ENCODE data around the gene NAV1. TPM values are rescaled to one million over a fixed set of nuclear protein-coding genes. Genes with fewer than 3 reads are reported as not detected.

NAV1 gene
- total RNA-seq, 1 experiment from 2014 or later = 45.3 TPM

- peaks cover 8% of the 10 kb centered on the region for H3K4me1 ChIP-seq (replicated peaks; ENCODE audit: insufficient read depth)
- intact Hi-C loops (cut with micrococcal nuclease; ENCODE audit: unreplicated experiment) = no loop called here
- no peak for DNase-seq
- no peak overlapping the region for H2AFZ ChIP-seq
- no TSS peak for BruUV-seq (replicated peaks)
- H3K27me3 ChIP-seq (ENCODE audit: insufficient read depth, low read depth) = no peaks in the 10 kb centered on the region
- no peak overlapping the region for H3K27ac ChIP-seq
- H3F3A ChIP-seq (ENCODE audit: insufficient read depth, low read depth) = peaks cover 19% of the 10 kb centered on the region
- no peak overlapping the region for H3K4me2 ChIP-seq
- POLR2A ChIA-PET (ENCODE audit: unreplicated experiment) = interaction anchor here (0.6 kb wide), 1 partner anchor 125 kb away, joined by 4 read pairs; no protein-coding TSS in a partner anchor
- no peak for TF ChIP-seq EZH2 (IDR thresholded peaks at IDR 0.05; ENCODE audit: low read depth)
- no peak for TF ChIP-seq CTCF (conservative IDR thresholded peaks at IDR 0.05)
- no peaks in the 10 kb centered on the region for H3K79me2 ChIP-seq (ENCODE audit: low read depth)
- no peaks in the 10 kb centered on the region for H3K9me3 ChIP-seq (ENCODE audit: insufficient read depth, low read depth)
- CTCF ChIA-PET = interaction anchor here (0.6 kb wide), 1 partner anchor 20 kb away, joined by 3 read pairs; no protein-coding TSS in a partner anchor
- no peaks in the 10 kb centered on the region for H4K20me1 ChIP-seq (ENCODE audit: insufficient read depth)
- no peaks in the 10 kb centered on the region for H3K36me3 ChIP-seq (ENCODE audit: low read depth)
- no peak overlapping the region for H3K4me3 ChIP-seq
- H3K9me2 ChIP-seq (ENCODE audit: insufficient read depth) = no peaks in the 10 kb centered on the region
Measured at GRCh38 chr1:201500670-201501120, 38.2 kb upstream of the NAV1 start.

DNA sequence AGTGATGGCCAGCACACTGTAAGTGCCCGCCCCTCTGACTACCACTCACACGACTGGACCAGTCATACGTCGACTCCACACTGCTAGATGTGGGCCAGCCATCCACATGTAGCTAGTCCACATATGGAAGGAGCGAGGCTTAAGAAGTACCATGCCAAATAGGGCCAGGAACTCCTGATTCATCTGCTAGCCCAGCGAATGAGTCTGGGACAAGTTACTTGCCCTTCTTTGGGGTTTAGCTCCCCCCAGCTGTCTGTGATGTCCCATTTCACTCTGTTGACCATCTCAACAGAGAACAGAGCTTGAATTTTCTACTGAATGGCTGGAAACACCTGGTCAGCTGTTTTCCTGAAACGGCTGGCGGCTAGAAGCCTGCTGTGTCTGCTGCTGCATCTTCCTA is 37.8 kb upstream of the NAV1 start:
- CTCF ChIA-PET = no interaction called here
- Histone ChIP-seq H3K9me2 (ENCODE audit: insufficient read depth) (no peaks in the 10 kb centered on the region), H3K36me3 (ENCODE audit: low read depth) (no peaks in the 10 kb centered on the region), H3K27ac (no peak overlapping the region), H3F3A (ENCODE audit: insufficient read depth, low read depth) (peaks cover 23% of the 10 kb centered on the region), H3K9me3 (ENCODE audit: insufficient read depth, low read depth) (no peaks in the 10 kb centered on the region), H3K27me3 (ENCODE audit: insufficient read depth, low read depth) (no peaks in the 10 kb centered on the region), H2AFZ (no peak overlapping the region), H3K4me2 (no peak overlapping the region), H3K4me3 (no peak overlapping the region), H3K79me2 (ENCODE audit: low read depth) (no peaks in the 10 kb centered on the region), H4K20me1 (ENCODE audit: insufficient read depth) (no peaks in the 10 kb centered on the region), H3K4me1 (replicated peaks; ENCODE audit: insufficient read depth) (peaks cover 12% of the 10 kb centered on the region)
- intact Hi-C loops (cut with micrococcal nuclease; ENCODE audit: unreplicated experiment) = no loop called here
- POLR2A ChIA-PET (ENCODE audit: unreplicated experiment) = interaction anchor here (0.6 kb wide), 1 partner anchor 126 kb away, joined by 4 read pairs; no protein-coding TSS in a partner anchor
- BruUV-seq (replicated peaks) = no TSS peak
- no peak for DNase-seq
- no peak for TF ChIP-seq EZH2 (IDR thresholded peaks at IDR 0.05; ENCODE audit: low read depth)
- no peak for TF ChIP-seq CTCF (conservative IDR thresholded peaks at IDR 0.05)

GRCh38 chr1:201501812-201502510 is 37.0 kb upstream of the NAV1 start:
- peak in 1 of 2 experiments; percentile 27 for DNase-seq
- TF ChIP-seq EZH2 (IDR thresholded peaks at IDR 0.05; ENCODE audit: low read depth) (no peak), CTCF (conservative IDR thresholded peaks at IDR 0.05) (no peak)
- Histone ChIP-seq H3F3A (ENCODE audit: insufficient read depth, low read depth) (peaks cover 30% of the 10 kb centered on the region), H2AFZ (no peak overlapping the region), H3K27me3 (ENCODE audit: insufficient read depth, low read depth) (no peaks in the 10 kb centered on the region), H3K4me1 (replicated peaks; ENCODE audit: insufficient read depth) (peaks cover 19% of the 10 kb centered on the region), H3K36me3 (ENCODE audit: low read depth) (no peaks in the 10 kb centered on the region), H4K20me1 (ENCODE audit: insufficient read depth) (no peaks in the 10 kb centered on the region), H3K27ac (no peak overlapping the region), H3K4me3 (no peak overlapping the region), H3K9me2 (ENCODE audit: insufficient read depth) (no peaks in the 10 kb centered on the region), H3K79me2 (ENCODE audit: low read depth) (no peaks in the 10 kb centered on the region), H3K4me2 (no peak overlapping the region), H3K9me3 (ENCODE audit: insufficient read depth, low read depth) (no peaks in the 10 kb centered on the region)
- ChIA-PET CTCF (interaction anchor here (1.2 kb wide), 1 partner anchor 11 kb away, joined by 6 read pairs; no protein-coding TSS in a partner anchor), POLR2A (ENCODE audit: unreplicated experiment) (interaction anchor here (0.6 kb wide), 1 partner anchor 14 kb away, joined by 6 read pairs; no protein-coding TSS in a partner anchor)
- intact Hi-C loops (cut with micrococcal nuclease; ENCODE audit: unreplicated experiment) = no loop called here
- no TSS peak for BruUV-seq (replicated peaks)
